Measurements from ENCODE around the gene PRKCE. TPM values are rescaled to one million over a fixed set of nuclear protein-coding genes. Genes with fewer than 3 reads are reported as not detected.

The PRKCE gene
- total and polyA plus RNA-seq, 2 of the 8 experiments (the other 6 are each of a cell fraction or from before 2014, with no cell fraction given) = 0.54 to 2.1 TPM

GRCh38 chr2:46236006-46236875, 584.8 kb downstream of the PRKCE start:
- no peak for TF ChIP-seq YY1 (IDR thresholded peaks at IDR 0.05; ENCODE audit: low read depth, low read length)
- TF ChIP-seq CBX8 (IDR thresholded peaks at IDR 0.05; ENCODE audit: borderline replicate concordance, low read depth, low read length) = no peak
- no peak for TF ChIP-seq SRF (IDR thresholded peaks at IDR 0.05; ENCODE audit: low read depth, low read length)
- TF ChIP-seq PHF8 (conservative IDR thresholded peaks at IDR 0.05; ENCODE audit: low read depth, low read length) = no peak
- no peak for TF ChIP-seq TAF7 (optimal IDR thresholded peaks at IDR 0.05; ENCODE audit: borderline replicate concordance, low read depth, low read length)
- no peak for TF ChIP-seq SIN3A (conservative IDR thresholded peaks at IDR 0.05 in 1 of 2, IDR thresholded peaks at IDR 0.05 in 1 of 2; ENCODE audit: low read depth in 1 of 2, low read length in 2 of 2)
- TF ChIP-seq TCF12 (IDR thresholded peaks at IDR 0.05; ENCODE audit: low read depth, low read length) = no peak
- TF ChIP-seq KDM4A (IDR thresholded peaks at IDR 0.05; ENCODE audit: low read depth, low read length, severe bottlenecking) = no peak
- TF ChIP-seq RFX5 (IDR thresholded peaks at IDR 0.05; ENCODE audit: borderline replicate concordance, low read depth, low read length) = no peak
- no peak overlapping the region for H3K4me3 ChIP-seq (ENCODE audit: extremely low read depth in 1 of 4, insufficient read depth in 2 of 4, low read depth in 3 of 4, low read length in 4 of 4)
- CTCF ChIA-PET (ENCODE audit: partially characterized antibody) = interaction anchor here (0.6 to 1.8 kb wide), 6 partner anchors 13 to 225 kb away, joined by 3 to 6 read pairs (median 3); no protein-coding TSS in a partner anchor
- no peak overlapping the region for H2BK12ac ChIP-seq (ENCODE audit: low read depth, low read length)
- H2BK20ac ChIP-seq (ENCODE audit: low read length) = no peak overlapping the region
- no peaks in the 10 kb centered on the region for H4K20me1 ChIP-seq (replicated peaks in 1 of 2; ENCODE audit: control insufficient read depth in 1 of 2, insufficient read depth in 2 of 2, low read length in 2 of 2)
- H3K9me3 ChIP-seq (ENCODE audit: insufficient read depth in 2 of 2, low read depth in 1 of 2, low read length in 1 of 2) = no peaks in the 10 kb centered on the region
- no peak overlapping the region for H4K5ac ChIP-seq (ENCODE audit: insufficient read length, low read depth, low read length)
- no peak overlapping the region for H3K4ac ChIP-seq (replicated peaks; ENCODE audit: insufficient read length, low read depth, low read length)
- no peaks in the 10 kb centered on the region for H3K79me2 ChIP-seq (ENCODE audit: control insufficient read depth in 1 of 2, insufficient read depth in 2 of 2, low read length in 2 of 2)
- H3K9ac ChIP-seq (replicated peaks in 1 of 4; ENCODE audit: extremely low read depth in 1 of 4, low read depth in 3 of 4, low read length in 3 of 4) = no peak overlapping the region
- FAIRE-seq (no peak), DNase-seq (ENCODE audit: low read depth in 1 of 2, low spot score in 2 of 2) (no peak)
- H3K79me1 ChIP-seq (ENCODE audit: low read depth, low read length) = no peaks in the 10 kb centered on the region
- H3K36me3 ChIP-seq (ENCODE audit: control insufficient read depth in 2 of 4, insufficient read depth in 4 of 4, low read length in 3 of 4) = no peaks in the 10 kb centered on the region
- H3K56ac ChIP-seq (replicated peaks; ENCODE audit: insufficient read length, low read depth, low read length) = no peak overlapping the region
- POLR2A ChIA-PET (ENCODE audit: partially characterized antibody) = no interaction called here
- H3K4me1 ChIP-seq (replicated peaks in 1 of 4; ENCODE audit: control insufficient read depth in 3 of 4, insufficient read depth in 4 of 4, low read length in 3 of 4) = peaks cover 0 to 3% (median 2%) of the 10 kb centered on the region in 4 experiments; a peak in 3 of 7 replicates
- H2BK120ac ChIP-seq (replicated peaks; ENCODE audit: low read depth, low read length) = no peak overlapping the region
- no peaks in the 10 kb centered on the region for H3K27me3 ChIP-seq (replicated peaks in 1 of 4; ENCODE audit: control insufficient read depth in 3 of 4, extremely low read depth in 1 of 4, insufficient read depth in 3 of 4, low read length in 3 of 4)
- H4K8ac ChIP-seq (ENCODE audit: extremely low read depth, insufficient read depth, low read length) = no peak overlapping the region
- no peak overlapping the region for H2AK5ac ChIP-seq (ENCODE audit: low read depth, low read length)
- no peak overlapping the region for H3K27ac ChIP-seq (ENCODE audit: low read depth, low read length)
- H3K4me2 ChIP-seq (ENCODE audit: insufficient read depth in 1 of 2, low read depth in 2 of 2, low read length in 2 of 2) = no peak overlapping the region
- no peak overlapping the region for H4K91ac ChIP-seq (replicated peaks; ENCODE audit: insufficient read length, low read length)
- no peak overlapping the region for H3K23ac ChIP-seq (ENCODE audit: insufficient read length)
- no peak overlapping the region for H3K18ac ChIP-seq (ENCODE audit: extremely low read depth, low read length)
- no peak overlapping the region for H2BK15ac ChIP-seq (ENCODE audit: low read length)
- H3K23me2 ChIP-seq (ENCODE audit: low read depth, low read length) = peaks cover 1% of the 10 kb centered on the region; the same call in 1 of the 2 replicates
- no peak overlapping the region for H3K14ac ChIP-seq (ENCODE audit: insufficient read length)
- no peak overlapping the region; the same call in 1 of the 2 replicates for H2BK5ac ChIP-seq (ENCODE audit: low read depth, low read length)
- WGBS, 2 experiments (ENCODE audit: extremely low coverage in 1 of 2, insufficient coverage in 1 of 2, insufficient read length in 1 of 2, insufficient replicate concordance in 2 of 2, low coverage in 1 of 2, low lambda C conversion rate in 2 of 2, missing lambda C conversion rate in 1 of 2) = 88% methylated on average over 4 of the region's 4 CpGs; no CpG with 5 or more reads in 1 of the 2 experiments
- H2AFZ ChIP-seq (ENCODE audit: low read length) = no peak overlapping the region
